ENCODE data around the gene SULT4A1. TPM values are rescaled to one million over a fixed set of nuclear protein-coding genes. Genes with fewer than 3 reads are reported as not detected.

The SULT4A1 gene
- total and polyA plus RNA-seq, 10 of the 15 experiments (the other 5 are each of a cell fraction or from before 2014, with no cell fraction given): not detected

- TF ChIP-seq PBX3 (IDR thresholded peaks at IDR 0.05; ENCODE audit: insufficient replicate concordance, low read depth, low read length) (no peak), BACH1 (IDR thresholded peaks at IDR 0.05; ENCODE audit: borderline replicate concordance) (no peak), RELA (IDR thresholded peaks at IDR 0.05; ENCODE audit: borderline replicate concordance, partially characterized antibody) (no peak), ZSCAN29 (IDR thresholded peaks at IDR 0.05) (no peak)
Observed at GRCh38 chr22:43823353-43823908, 38.9 kb downstream of the SULT4A1 start (continued).

DNA sequence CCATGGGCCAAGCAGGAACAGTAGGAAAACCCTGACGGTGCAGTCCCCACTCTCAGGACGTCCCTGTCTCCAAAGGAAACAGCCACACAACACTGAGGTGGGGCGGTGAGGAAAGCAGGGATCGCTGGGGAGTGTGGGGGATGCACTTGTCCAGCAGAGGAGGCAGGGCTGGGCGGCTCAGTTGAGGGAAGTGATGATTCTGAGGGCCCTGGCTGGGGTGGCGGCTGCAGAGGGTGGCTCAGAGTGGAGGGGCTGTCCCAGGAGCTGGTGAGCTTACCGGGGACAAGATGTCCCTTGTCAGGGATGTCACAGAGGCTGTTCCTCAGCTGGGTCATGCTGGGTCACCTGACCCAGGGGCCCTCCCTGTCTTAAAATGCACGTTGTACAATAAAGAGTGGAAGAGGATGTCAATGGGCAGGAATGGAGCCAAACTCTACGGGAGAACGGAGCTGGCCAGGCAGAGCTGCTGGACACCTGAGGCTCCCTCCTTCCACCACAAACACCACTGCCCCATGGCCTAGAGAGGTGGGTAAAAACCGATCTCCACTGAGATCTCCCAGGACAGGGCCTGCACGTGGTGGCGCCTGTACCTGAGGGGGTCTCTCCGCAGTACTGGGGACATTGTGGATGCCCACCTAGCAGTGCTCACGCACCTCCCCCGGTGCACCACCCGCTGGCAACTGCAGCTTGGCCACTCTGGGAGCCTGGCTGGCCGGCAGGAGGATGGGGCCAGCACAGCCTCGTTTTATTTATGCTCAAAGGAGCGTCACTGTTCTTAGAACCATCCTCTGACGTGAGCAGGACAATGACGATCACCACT lies 40.5 kb downstream of the SULT4A1 start:
- ChIA-PET RAD21 (ENCODE audit: unreplicated experiment) (interaction anchor here (1.1 kb wide), 1 partner anchor 10 kb away, joined by 3 read pairs; the partner anchor contains the start of gene EFCAB6), SMC1A (ENCODE audit: uncharacterized antibody, unreplicated experiment) (no interaction called here), POLR2A (no interaction called here), CTCF (no interaction called here)
- Histone ChIP-seq H3K4me2 (ENCODE audit: control insufficient read depth, insufficient read depth) (no peak overlapping the region), H3K9me3 (replicated peaks; ENCODE audit: control insufficient read depth, insufficient read depth, low read length) (no peaks in the 10 kb centered on the region), H2AFZ (ENCODE audit: control insufficient read depth, low read depth, low read length) (no peak overlapping the region), H3K27ac (ENCODE audit: control insufficient read depth, insufficient read depth) (no peak overlapping the region), H3K79me2 (ENCODE audit: control insufficient read depth, insufficient read depth, low read length) (no peaks in the 10 kb centered on the region), H3K36me3 (ENCODE audit: control insufficient read depth in 2 of 2, insufficient read depth in 2 of 2, low read length in 1 of 2) (no peaks in the 10 kb centered on the region), H3K4me1 (ENCODE audit: control insufficient read depth, insufficient read depth, low read length) (no peaks in the 10 kb centered on the region), H4K20me1 (ENCODE audit: control insufficient read depth, insufficient read depth) (no peaks in the 10 kb centered on the region), H3K4me3 (no peak overlapping the region), H3K9ac (ENCODE audit: control insufficient read depth, insufficient read depth, low read length) (no peak overlapping the region), H3K27me3 (replicated peaks in 1 of 2; ENCODE audit: control insufficient read depth in 2 of 2, insufficient read depth in 2 of 2, low read length in 1 of 2) (no peaks in the 10 kb centered on the region; a peak in 1 of 4 replicates)
- in situ Hi-C loops (cut with MboI) (loop anchor here (10.0 kb wide), 1 partner anchor 427 kb away; no protein-coding TSS in a partner anchor), intact Hi-C loops (cut with micrococcal nuclease; ENCODE audit: unreplicated experiment) (no loop called here)
- FAIRE-seq: no peak
- TF ChIP-seq MXI1 (IDR thresholded peaks at IDR 0.05; ENCODE audit: low read depth, low read length) (no peak), SP1 (IDR thresholded peaks at IDR 0.05; ENCODE audit: low read depth, low read length) (no peak), FOS (IDR thresholded peaks at IDR 0.05; ENCODE audit: borderline replicate concordance, extremely low read depth, insufficient read length) (no peak), CBX3 (IDR thresholded peaks at IDR 0.05; ENCODE audit: borderline replicate concordance, low read depth) (no peak), NR2C1 (IDR thresholded peaks at IDR 0.05) (no peak), POLR2A (IDR thresholded peaks at IDR 0.05; ENCODE audit: low read depth, low read length) (no peak), RFX5 (IDR thresholded peaks at IDR 0.05; ENCODE audit: low read depth, low read length) (no peak), RBBP5 (conservative IDR thresholded peaks at IDR 0.05) (no peak)
- no TSS peak for BruUV-seq (replicated peaks)
- no peak for ATAC-seq
- WGBS (ENCODE audit: insufficient coverage, insufficient replicate concordance, low lambda C conversion rate, missing lambda C conversion rate): 25% methylated on average over 22 of the region's 22 CpGs
- no peak for DNase-seq (ENCODE audit: low read depth, low spot score)

All from GM12878 (cell line).